ENCODE results near the gene TOMM40L.

DNA sequence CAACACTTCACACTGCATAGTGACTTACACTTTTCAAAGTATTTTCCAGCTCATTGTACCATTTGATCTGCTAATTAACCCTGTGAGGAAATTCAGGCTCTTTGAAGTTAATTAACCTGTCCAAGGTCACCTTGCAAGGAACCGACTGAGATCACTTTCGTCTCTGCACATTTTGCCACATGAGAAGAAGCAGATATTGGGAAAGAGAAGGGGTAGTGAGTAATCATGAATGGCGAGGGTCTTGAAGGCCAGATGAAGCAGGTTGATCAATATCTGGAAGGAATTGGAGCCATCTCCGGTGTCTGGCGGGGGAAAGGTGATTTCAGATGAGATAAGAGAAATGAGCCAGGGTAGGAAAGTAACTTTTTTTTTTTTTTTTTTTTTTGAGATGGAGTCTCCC, 5.9 kb upstream of the TOMM40L start:
- TF ChIP-seq, protein P1, sequence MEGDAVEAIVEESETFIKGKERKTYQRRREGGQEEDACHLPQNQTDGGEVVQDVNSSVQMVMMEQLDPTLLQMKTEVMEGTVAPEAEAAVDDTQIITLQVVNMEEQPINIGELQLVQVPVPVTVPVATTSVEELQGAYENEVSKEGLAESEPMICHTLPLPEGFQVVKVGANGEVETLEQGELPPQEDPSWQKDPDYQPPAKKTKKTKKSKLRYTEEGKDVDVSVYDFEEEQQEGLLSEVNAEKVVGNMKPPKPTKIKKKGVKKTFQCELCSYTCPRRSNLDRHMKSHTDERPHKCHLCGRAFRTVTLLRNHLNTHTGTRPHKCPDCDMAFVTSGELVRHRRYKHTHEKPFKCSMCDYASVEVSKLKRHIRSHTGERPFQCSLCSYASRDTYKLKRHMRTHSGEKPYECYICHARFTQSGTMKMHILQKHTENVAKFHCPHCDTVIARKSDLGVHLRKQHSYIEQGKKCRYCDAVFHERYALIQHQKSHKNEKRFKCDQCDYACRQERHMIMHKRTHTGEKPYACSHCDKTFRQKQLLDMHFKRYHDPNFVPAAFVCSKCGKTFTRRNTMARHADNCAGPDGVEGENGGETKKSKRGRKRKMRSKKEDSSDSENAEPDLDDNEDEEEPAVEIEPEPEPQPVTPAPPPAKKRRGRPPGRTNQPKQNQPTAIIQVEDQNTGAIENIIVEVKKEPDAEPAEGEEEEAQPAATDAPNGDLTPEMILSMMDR (IDR thresholded peaks at IDR 0.05): no peak
- no peak for TF ChIP-seq POLR2A (IDR thresholded peaks at IDR 0.05)

Data from adrenal gland (tissue), 5 donors.